Non-pigmented ciliary epithelial cell (primary cell): ENCODE measurements around the gene ASAP2.
"Not testable (repeated sequence)": the region's sequence is repeated elsewhere in the genome, so short reads cannot be mapped to it uniquely, and the experiment has no call there.

ENCODE experiments used
- DNase-seq: peaks from one replicate; pipeline ENCODE4 v3.0.0-alpha.2; 2010; ENCODE audit warnings: low read depth

ASAP2 gene

DNA sequence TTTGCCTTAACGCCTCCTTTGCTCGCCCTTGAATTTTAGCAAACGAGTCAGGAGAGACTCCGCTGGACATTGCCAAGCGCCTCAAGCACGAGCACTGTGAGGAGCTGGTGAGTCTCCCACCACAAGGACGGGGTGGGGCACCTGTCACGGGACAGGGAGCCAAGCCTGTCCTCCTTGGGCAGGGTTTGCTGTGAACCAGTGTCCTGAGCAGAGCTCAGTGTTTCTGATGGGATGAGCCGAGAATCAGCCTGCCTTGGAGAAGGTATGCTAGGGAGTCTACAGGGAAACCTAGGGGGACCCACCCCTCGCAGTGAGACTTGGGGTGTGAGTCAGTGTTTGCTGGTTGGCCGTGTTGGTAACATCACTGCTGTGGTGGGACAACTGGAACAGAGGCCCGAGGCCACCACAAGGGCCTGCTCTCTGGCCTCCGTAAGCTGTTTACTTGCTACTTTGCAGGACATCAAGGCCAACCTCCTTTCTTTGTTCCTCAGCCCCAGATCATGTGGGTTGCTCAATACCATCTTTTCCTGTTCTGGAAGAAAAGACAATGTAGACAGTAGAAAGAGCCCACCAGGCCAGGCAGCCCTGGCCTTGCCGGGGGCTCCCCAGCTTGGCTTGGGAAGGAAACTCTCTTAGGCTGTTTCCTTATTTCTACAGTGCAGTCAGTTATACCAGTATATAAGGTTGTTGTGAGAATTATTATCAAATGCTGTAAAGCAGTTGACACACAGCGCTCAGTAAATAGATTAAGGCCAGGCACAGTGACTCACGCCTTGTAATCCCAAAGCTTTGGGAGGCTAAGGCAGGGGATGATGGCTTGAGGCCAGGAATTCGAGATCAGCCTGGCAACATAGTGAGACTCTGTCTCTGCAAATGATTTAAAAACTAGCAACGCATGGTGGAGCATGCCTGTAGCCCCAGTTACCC is 174.4 kb downstream of the ASAP2 start:
- DNase-seq, result peak; percentile 83

DNA sequence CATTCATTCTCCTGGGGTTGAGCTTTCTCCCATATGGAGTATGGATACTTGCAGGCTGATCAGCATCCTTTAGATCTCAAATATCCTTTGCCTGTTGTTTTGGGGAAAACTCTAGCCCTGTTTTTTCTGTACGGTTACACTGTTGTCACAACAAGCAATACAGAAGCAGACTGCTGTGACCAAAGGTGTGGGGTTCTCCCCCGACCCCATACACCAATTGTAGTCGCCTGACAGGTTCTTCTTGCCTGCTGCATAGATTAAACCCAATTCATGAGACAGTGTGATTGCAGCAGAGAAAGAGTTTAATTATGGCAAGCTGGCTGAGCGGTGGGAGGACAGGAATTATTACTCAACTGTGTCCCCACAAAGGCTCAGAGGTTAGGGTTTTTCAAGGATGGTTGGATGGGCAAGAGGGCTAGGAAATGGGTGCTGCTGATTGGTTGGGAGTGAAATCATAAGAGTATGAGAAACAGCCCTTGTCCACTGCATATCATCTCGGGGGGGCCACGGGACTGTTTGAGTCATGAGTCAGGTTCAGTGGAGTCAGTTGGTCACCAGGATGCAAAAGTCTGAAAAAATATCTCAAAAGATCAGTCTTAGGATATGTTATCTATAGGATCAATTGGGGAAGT is 176.1 kb downstream of the ASAP2 start:
- no peak for DNase-seq

- no peak for DNase-seq
Observed at GRCh38 chr2:9384521-9384920, 177.9 kb downstream of the ASAP2 start.

DNA sequence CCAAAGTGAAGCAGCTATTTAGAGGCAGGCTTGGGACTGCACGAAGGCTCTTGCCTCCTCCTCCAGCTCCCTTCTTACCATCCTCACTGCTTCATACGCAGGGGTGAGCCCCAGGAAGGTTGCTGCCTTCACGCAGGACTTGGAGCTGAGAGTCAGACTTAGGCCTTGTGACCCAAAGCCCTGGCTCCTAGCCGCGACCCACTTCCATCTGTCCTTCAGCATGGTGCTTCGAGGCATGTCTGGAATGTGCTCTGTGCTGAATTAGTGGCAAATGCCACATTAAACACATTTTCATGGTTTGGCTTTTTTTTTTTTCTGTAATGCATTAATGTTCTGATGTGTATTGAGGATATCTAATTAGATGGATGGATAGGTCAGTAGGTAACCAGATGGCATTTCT is 179.2 kb downstream of the ASAP2 start:
- no peak for DNase-seq

- DNase-seq, result no peak
Observed at GRCh38 chr2:9388199-9388681, 181.6 kb downstream of the ASAP2 start.

GRCh38 chr2:9388950-9389911 is 182.6 kb downstream of the ASAP2 start:
- DNase-seq, result no peak

DNA sequence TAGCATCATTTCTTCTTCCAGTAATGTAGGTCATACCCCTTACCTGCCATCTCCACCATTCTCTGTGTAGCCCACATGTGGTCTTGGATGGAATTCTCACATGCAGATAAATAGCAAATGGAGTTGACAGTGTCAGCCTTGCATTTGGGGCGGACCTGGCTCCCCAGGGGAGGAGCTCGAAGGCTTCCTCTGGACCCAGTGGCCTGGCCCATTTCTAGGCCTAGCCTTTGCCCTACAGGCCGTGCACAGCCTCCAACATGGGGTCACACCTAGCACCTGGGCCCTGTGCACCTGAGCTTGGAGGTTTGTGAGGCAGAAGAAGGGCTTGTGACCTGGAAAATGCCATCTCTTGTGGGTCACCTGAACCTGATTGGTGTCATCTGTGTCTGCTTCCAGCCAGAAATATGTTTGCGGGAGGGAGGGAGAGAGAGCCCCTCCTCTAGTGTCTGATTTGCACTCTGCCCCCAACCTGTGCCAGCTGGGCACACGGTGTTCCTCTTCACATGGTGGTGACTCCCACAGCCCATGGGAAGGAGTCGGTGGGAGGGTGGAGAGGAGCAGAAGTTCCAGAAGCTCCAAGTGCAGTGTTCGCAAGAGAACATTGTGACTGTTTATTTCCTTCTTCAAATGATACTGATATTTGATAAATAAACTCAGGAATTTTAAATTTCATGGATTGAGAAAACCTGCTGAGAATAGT is 183.7 kb downstream of the ASAP2 start:
- no peak for DNase-seq

- DNase-seq, result no peak
Observed at GRCh38 chr2:9390991-9391390, 184.4 kb downstream of the ASAP2 start.

GRCh38 chr2:9391961-9392720 is 185.5 kb downstream of the ASAP2 start:
- no peak for DNase-seq

DNA sequence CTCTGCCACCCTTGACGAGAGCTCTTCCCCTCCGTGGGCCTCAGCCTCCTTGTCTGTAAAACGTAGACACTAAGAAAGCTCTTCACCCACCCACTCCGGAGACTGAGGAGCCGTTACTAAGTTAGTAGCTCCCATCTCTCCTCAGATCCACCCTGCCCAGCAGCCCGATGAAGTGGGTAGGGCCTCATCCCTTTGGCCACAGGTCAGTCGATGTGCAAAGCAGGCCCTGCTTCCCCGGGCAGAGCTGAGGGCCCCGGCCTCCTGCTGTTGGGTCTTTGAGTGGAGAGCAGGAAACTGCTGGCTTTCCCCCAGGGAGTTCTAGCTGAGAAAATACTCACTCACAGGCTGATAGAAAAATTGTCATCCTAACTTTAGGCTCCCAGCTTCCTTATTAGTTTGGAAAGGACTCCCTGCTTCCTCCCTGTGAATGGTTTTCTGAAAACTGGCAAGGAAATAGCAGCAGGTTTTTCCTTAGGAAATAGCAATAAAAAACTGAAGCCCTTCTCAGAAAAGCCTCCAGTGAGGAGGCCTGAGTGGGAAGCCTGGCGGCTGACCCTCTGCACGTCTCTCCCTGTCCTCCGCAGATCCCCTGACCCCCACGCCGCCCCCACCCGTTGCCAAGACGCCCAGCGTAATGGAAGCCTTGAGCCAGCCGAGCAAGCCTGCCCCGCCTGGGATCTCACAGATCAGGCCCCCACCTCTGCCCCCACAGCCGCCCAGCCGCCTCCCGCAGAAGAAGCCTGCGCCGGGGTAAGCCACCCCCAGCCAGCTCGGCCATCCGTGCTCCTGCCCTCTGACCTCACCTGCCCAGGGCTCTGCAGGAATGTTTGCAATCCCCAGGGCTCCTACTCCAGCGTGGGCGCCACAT is 186.5 kb downstream of the ASAP2 start:
- DNase-seq, result no peak

GRCh38 chr2:9394816-9395215 is 188.2 kb downstream of the ASAP2 start:
- no peak for DNase-seq

GRCh38 chr2:9397201-9397600 is 190.6 kb downstream of the ASAP2 start:
- no peak for DNase-seq

DNA sequence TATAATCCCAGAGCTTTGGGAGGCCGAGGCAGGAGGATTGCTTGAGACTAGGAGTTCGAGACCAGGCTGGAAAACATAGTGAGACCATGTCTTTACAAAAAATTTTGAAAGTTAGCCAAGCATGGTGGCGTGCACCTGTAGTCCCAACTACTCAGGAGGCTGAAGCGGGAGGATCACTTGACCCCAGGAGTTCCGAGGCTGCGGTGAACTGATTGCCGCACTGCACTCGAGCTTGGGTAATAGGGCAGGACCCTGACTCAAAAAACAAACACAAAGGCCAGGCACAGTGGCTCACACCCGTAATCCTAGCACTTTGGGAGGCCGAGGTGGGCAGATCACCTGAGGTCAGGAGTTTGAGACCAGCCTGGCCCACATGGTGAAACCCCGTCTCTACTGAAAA is 191.6 kb downstream of the ASAP2 start:
- DNase-seq, result not testable (repeated sequence)

GRCh38 chr2:9398881-9399780 is 192.5 kb downstream of the ASAP2 start:
- DNase-seq, result no peak

GRCh38 chr2:9400268-9401058 is 193.9 kb downstream of the ASAP2 start:
- DNase-seq, result no peak

GRCh38 chr2:9401059-9401547 is 194.5 kb downstream of the ASAP2 start:
- no peak for DNase-seq

DNA sequence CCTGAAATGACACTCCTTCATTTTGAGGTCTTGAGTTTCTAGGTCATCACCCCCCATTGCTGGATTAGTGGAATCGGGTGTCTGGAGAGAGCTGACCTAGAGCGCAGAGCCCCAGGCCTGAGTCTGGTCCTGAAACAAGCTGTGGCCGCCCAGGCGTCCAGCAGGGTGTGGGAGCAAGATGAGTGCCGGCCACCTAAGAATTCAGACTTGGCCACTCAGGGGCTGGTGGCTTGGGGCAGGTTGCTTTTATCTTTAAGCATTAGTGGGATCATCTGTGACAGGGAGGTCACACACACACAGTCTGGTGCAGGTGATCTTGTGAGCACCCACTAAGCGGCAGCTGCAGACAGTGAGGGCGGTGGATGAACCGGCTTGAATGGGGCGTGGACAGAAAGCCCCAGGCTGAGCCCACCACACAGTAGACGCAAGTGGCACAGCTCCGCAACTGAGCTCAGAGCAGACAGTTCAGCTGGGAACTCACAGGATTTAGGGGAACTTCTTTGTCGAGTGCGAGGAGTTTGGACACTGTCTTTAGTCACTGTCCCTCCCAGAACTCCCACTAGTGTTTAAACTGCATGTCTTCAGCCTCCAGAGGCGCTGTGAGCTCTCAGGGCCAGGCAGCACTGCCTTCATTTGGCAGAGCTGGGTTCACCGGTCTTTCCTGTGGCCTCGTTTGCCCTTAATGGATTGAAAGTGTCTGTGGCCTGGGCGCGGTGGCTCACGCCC is 195.2 kb downstream of the ASAP2 start:
- DNase-seq, result no peak
